T-helper 1 cell (primary cell): Measurements from ENCODE around the gene ARHGAP10.

Experiments used
- DNase-seq, 5 donors: peaks; one replicate each; pipeline ENCODE4 v3.0.0-alpha.2; 2012 to 2020
- total RNA-seq, 4 donors: gene quantifications; one replicate each; lab custom pipeline; 2026; lab: John Stamatoyannopoulos, UW

ARHGAP10 gene
- 15.9 to 31.3 (median 17.7) reads per million in 4 donors for total RNA-seq

GRCh38 chr4:147731580-147732517 lies at the start of gene ARHGAP10:
Gene ARHGAP10 (plus strand): TSS chr4:147732088. CDS start chr4:147732302, 214 bp downstream.
- DNase-seq = peak; percentile 37 to 60 (median 47)

- DNase-seq = no peak
These were observed 49.1 kb upstream of the ARHGAP10 start for GRCh38 chr4:147682755-147683154.

GRCh38 chr4:147683188-147683591 lies 48.7 kb upstream of the ARHGAP10 start:
- DNase-seq = peak in 1 of 5 donors; percentile 13

- peak; percentile 70 to 91 (median 77) for DNase-seq
These were observed 47.9 kb upstream of the ARHGAP10 start, which contains the start of gene PRMT9 for GRCh38 chr4:147683717-147684700. Gene PRMT9 (minus strand): TSS chr4:147684163. CDS start chr4:147683987, 176 bp downstream.

GRCh38 chr4:147689067-147689466 lies 42.8 kb upstream of the ARHGAP10 start:
- peak in 1 of 5 donors; percentile 65 for DNase-seq

- no peak for DNase-seq
These were observed 40.1 kb upstream of the ARHGAP10 start for GRCh38 chr4:147691820-147692219.

- DNase-seq = no peak
These were observed 38.7 kb upstream of the ARHGAP10 start for GRCh38 chr4:147693218-147693617.

- DNase-seq = no peak
These were observed 35.0 kb upstream of the ARHGAP10 start for GRCh38 chr4:147696866-147697265.

GRCh38 chr4:147704846-147705245 lies 27.0 kb upstream of the ARHGAP10 start:
- DNase-seq = no peak

GRCh38 chr4:147707892-147708672 lies 23.8 kb upstream of the ARHGAP10 start:
- peak in 4 of 5 donors; percentile 15 to 35 (median 33) for DNase-seq

GRCh38 chr4:147709999-147710398 lies 21.9 kb upstream of the ARHGAP10 start:
- DNase-seq = no peak

GRCh38 chr4:147714575-147715401 lies 17.1 kb upstream of the ARHGAP10 start:
- no peak for DNase-seq

GRCh38 chr4:147717878-147718277 lies 14.0 kb upstream of the ARHGAP10 start:
- no peak for DNase-seq

- DNase-seq = no peak
These were observed 8.6 kb upstream of the ARHGAP10 start for GRCh38 chr4:147723326-147723725.

- DNase-seq = no peak
These were observed 7.3 kb upstream of the ARHGAP10 start for GRCh38 chr4:147724468-147725201.

- DNase-seq = no peak
These were observed 6.2 kb upstream of the ARHGAP10 start for GRCh38 chr4:147725673-147726072.

- no peak for DNase-seq
These were observed 4.3 kb upstream of the ARHGAP10 start for GRCh38 chr4:147727476-147728028.

- no peak for DNase-seq
These were observed 1.6 kb upstream of the ARHGAP10 start for GRCh38 chr4:147730333-147730732.

GRCh38 chr4:147732518-147733235 lies 789 bp downstream of the ARHGAP10 start:
- DNase-seq = peak in 1 of 5 donors; percentile 21
